ENCODE data around the gene ISG20. TPM values are rescaled to one million over a fixed set of nuclear protein-coding genes. Genes with fewer than 3 reads are reported as not detected.

ISG20 gene
- total RNA-seq, 4 donors from 2014 or later, result 6.1 to 15.1 (median 12.9) TPM

DNA sequence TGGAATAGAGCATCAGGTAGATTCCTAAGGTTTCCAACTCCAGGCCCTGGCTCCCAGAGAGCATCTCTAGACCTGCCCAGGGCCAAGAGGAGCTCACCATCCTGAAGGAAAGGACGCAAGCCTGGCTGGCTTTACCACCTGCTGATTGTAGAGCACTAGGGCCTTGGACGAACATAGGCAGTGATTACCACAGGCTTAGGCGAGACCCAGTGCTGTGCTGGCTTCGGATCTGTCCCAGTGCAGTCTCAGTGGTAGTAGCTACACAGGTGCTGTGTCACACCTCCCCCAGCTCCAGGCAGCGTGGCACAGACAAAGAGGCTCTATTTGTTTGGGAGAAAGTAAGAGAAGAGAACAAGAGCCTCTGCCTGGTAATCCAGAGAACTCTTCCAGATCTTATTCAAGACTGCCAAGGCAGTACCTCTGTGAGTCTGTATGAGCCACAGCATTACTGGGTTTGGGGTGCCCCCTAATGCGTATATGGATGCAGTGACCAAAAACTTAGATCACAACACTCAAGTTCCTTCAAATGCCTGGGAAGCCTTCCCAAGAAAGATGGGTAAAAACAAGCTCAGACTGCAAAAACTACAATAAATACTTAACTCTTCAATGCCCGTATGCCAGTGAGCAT, 25.4 kb downstream of the ISG20 start:
- H3K4me3 ChIP-seq, result no peak overlapping the region
- H3K9me3 ChIP-seq, result no peaks in the 10 kb centered on the region
- H3K36me3 ChIP-seq, result no peaks in the 10 kb centered on the region
- TF ChIP-seq EP300 (IDR thresholded peaks at IDR 0.05) (no peak), POLR2A (IDR thresholded peaks at IDR 0.05) (no peak), POLR2AphosphoS5 (IDR thresholded peaks at IDR 0.05) (no peak)
- TF ChIP-seq, protein P1, sequence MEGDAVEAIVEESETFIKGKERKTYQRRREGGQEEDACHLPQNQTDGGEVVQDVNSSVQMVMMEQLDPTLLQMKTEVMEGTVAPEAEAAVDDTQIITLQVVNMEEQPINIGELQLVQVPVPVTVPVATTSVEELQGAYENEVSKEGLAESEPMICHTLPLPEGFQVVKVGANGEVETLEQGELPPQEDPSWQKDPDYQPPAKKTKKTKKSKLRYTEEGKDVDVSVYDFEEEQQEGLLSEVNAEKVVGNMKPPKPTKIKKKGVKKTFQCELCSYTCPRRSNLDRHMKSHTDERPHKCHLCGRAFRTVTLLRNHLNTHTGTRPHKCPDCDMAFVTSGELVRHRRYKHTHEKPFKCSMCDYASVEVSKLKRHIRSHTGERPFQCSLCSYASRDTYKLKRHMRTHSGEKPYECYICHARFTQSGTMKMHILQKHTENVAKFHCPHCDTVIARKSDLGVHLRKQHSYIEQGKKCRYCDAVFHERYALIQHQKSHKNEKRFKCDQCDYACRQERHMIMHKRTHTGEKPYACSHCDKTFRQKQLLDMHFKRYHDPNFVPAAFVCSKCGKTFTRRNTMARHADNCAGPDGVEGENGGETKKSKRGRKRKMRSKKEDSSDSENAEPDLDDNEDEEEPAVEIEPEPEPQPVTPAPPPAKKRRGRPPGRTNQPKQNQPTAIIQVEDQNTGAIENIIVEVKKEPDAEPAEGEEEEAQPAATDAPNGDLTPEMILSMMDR (IDR thresholded peaks at IDR 0.05), result no peak
- WGBS, result 91% methylated on average over 1 of the region's 7 CpGs
- DNase-seq (ENCODE audit: low spot score in 2 of 2), result no peak
- H3K4me1 ChIP-seq, result no peaks in the 10 kb centered on the region
- no peaks in the 10 kb centered on the region for H3K27me3 ChIP-seq
- H3K27ac ChIP-seq, result no peak overlapping the region

GRCh38 chr15:88674661-88675060, 35.8 kb downstream of the ISG20 start:
- Histone ChIP-seq H3K4me1 (no peaks in the 10 kb centered on the region), H3K27me3 (peaks cover 2% of the 10 kb centered on the region), H3K27ac (no peak overlapping the region), H3K4me3 (no peak overlapping the region), H3K9me3 (no peaks in the 10 kb centered on the region), H3K36me3 (no peaks in the 10 kb centered on the region)
- TF ChIP-seq POLR2AphosphoS5 (IDR thresholded peaks at IDR 0.05) (no peak), POLR2A (IDR thresholded peaks at IDR 0.05) (no peak), EP300 (IDR thresholded peaks at IDR 0.05) (no peak)
- TF ChIP-seq, protein P1 (IDR thresholded peaks at IDR 0.05), result no peak
- 81% methylated on average over 4 of the region's 4 CpGs for WGBS
- no peak for DNase-seq (ENCODE audit: low spot score in 2 of 2)

- Histone ChIP-seq H3K4me3 (no peak overlapping the region), H3K4me1 (no peaks in the 10 kb centered on the region), H3K27me3 (peaks cover 2% of the 10 kb centered on the region), H3K9me3 (no peaks in the 10 kb centered on the region), H3K36me3 (no peaks in the 10 kb centered on the region), H3K27ac (no peak overlapping the region)
- TF ChIP-seq POLR2A (IDR thresholded peaks at IDR 0.05) (no peak), POLR2AphosphoS5 (IDR thresholded peaks at IDR 0.05) (no peak), EP300 (IDR thresholded peaks at IDR 0.05) (no peak)
- TF ChIP-seq, protein P1 (IDR thresholded peaks at IDR 0.05), result no peak
- WGBS, result 96% methylated on average over 6 of the region's 6 CpGs
- DNase-seq (ENCODE audit: low spot score in 2 of 2), result no peak
Observed at GRCh38 chr15:88678755-88679154, 39.9 kb downstream of the ISG20 start.

GRCh38 chr15:88680241-88681001, 41.6 kb downstream of the ISG20 start:
- no peak for TF ChIP-seq EP300 (IDR thresholded peaks at IDR 0.05)
- TF ChIP-seq, protein P1 (IDR thresholded peaks at IDR 0.05), result no peak
- TF ChIP-seq POLR2A (IDR thresholded peaks at IDR 0.05), result no peak
- no peak for TF ChIP-seq POLR2AphosphoS5 (IDR thresholded peaks at IDR 0.05)
- Histone ChIP-seq H3K4me3 (no peak overlapping the region), H3K4me1 (no peaks in the 10 kb centered on the region), H3K9me3 (no peaks in the 10 kb centered on the region), H3K27ac (no peak overlapping the region), H3K27me3 (peaks cover 2% of the 10 kb centered on the region), H3K36me3 (no peaks in the 10 kb centered on the region)
- 80% methylated on average over 13 of the region's 13 CpGs for WGBS
- DNase-seq (ENCODE audit: low spot score in 2 of 2), result no peak

- DNase-seq (ENCODE audit: low spot score in 2 of 2), result no peak
- Histone ChIP-seq H3K27me3 (peaks cover 2% of the 10 kb centered on the region), H3K9me3 (no peaks in the 10 kb centered on the region), H3K4me1 (no peaks in the 10 kb centered on the region), H3K4me3 (no peak overlapping the region), H3K27ac (no peak overlapping the region), H3K36me3 (no peaks in the 10 kb centered on the region)
- WGBS, result 35% methylated on average over 2 of the region's 13 CpGs
- TF ChIP-seq, protein P1 (IDR thresholded peaks at IDR 0.05), result no peak
- TF ChIP-seq POLR2A (IDR thresholded peaks at IDR 0.05) (no peak), EP300 (IDR thresholded peaks at IDR 0.05) (no peak), POLR2AphosphoS5 (IDR thresholded peaks at IDR 0.05) (no peak)
Observed at GRCh38 chr15:88681610-88682221, 42.9 kb downstream of the ISG20 start.
